Retinal pigment epithelial cell (primary cell): ENCODE measurements around the gene OTULIN.

ENCODE experiments used
- DNase-seq: peaks from one replicate; pipeline ENCODE4 v3.0.0-alpha.2; 2010; ENCODE audit warnings: low read depth
- H3K4me3 ChIP-seq: 2 replicates; pipeline ENCODE4 v1.5.1; 2011; ENCODE audit warnings: mild to moderate bottlenecking, low read length, control low read depth, moderate library complexity
- TF ChIP-seq, protein P1 (sequence below): conservative IDR thresholded peaks from 2 replicates; pipeline ENCODE4 v1.5.1; 2011; ENCODE audit warnings: low read depth, low read length, control low read depth, inconsistent platforms

OTULIN gene

DNA sequence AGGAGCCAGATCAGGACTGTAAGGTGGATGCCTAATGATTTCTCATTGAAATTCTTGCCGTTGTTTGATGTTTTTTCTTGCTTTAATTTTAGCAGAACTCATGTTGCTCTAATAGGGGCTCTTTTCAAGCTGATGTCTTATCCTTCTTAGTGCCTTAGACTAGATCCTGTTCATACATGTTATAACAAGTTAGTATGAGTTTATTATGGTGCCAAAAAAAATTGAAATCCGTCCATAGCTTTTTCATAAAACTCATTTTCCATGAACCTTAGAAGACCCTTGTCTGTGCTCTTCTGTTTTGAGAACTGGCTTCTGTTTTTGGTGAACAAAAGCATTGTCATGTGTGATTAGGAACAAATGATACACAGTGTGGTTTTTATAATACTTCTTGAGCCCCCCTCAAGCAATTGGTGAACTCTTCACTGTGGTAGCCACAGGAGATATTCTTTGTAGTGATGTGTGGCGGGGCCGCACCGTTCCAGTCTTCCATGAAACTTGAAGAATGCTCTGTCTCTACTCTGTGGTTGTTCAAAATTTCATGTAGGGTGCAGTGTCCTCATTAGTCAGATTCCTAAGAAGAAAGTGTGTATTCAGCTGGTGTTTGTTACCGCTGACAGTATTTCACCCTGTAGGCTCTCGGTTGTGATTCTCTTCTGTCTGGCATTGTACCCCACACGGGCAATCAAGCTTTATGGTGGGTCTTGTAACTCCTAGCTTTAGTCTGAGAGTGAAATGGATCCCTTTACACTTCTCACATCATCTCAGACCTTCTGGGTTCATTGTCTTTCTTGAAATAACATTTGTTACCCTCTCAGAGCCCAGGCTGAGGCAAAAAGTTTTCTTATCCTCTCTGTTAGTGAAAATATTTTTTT is 10.7 kb downstream of the OTULIN start:
- TF ChIP-seq, protein P1, sequence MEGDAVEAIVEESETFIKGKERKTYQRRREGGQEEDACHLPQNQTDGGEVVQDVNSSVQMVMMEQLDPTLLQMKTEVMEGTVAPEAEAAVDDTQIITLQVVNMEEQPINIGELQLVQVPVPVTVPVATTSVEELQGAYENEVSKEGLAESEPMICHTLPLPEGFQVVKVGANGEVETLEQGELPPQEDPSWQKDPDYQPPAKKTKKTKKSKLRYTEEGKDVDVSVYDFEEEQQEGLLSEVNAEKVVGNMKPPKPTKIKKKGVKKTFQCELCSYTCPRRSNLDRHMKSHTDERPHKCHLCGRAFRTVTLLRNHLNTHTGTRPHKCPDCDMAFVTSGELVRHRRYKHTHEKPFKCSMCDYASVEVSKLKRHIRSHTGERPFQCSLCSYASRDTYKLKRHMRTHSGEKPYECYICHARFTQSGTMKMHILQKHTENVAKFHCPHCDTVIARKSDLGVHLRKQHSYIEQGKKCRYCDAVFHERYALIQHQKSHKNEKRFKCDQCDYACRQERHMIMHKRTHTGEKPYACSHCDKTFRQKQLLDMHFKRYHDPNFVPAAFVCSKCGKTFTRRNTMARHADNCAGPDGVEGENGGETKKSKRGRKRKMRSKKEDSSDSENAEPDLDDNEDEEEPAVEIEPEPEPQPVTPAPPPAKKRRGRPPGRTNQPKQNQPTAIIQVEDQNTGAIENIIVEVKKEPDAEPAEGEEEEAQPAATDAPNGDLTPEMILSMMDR, result no peak
- DNase-seq, result no peak
- H3K4me3 ChIP-seq, result no peak overlapping the region

DNA sequence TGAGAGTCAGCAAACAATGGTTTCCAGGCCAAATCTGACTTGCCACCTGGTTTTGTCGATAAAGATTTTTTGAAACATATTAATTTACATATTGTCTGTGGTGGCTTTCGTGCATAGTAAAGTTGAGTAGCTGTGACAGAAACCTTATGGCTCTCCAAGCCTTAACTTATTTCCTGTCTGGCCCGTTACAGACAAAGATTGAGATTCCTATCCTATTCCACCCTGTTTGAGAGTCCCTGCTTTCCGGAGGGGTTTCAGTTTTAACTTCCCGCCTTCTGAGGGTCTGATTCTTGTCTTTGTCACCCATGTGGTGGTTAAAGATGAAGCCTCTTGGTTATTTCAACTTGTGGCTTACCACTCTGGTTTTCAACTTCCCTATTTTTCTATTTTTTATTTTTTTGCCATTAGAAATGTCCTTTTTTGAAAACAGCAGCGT is 11.4 kb downstream of the OTULIN start:
- TF ChIP-seq, protein P1, result no peak
- no peak overlapping the region for H3K4me3 ChIP-seq
- DNase-seq, result no peak

DNA sequence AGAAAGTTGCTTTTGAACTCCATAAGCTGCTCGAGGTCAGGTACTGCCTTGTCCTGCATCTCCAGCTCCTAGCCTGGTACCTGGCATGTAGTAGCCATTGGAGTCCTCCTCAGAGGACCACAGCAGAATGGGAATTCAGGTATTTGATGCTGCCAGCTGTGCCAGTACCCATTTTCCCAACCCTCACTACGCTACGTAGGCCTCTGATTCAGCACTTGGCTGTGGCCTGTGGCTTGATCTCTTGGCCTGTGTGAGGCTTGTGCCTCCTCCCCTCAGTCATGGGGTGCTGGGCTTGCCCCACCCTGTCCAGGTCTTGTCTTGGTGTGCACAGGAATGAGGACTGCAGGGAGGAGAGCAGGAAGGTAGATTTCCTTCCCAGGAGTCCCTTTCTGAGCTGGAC is 11.8 kb downstream of the OTULIN start:
- no peak for DNase-seq
- TF ChIP-seq, protein P1, result no peak
- no peak overlapping the region for H3K4me3 ChIP-seq

DNA sequence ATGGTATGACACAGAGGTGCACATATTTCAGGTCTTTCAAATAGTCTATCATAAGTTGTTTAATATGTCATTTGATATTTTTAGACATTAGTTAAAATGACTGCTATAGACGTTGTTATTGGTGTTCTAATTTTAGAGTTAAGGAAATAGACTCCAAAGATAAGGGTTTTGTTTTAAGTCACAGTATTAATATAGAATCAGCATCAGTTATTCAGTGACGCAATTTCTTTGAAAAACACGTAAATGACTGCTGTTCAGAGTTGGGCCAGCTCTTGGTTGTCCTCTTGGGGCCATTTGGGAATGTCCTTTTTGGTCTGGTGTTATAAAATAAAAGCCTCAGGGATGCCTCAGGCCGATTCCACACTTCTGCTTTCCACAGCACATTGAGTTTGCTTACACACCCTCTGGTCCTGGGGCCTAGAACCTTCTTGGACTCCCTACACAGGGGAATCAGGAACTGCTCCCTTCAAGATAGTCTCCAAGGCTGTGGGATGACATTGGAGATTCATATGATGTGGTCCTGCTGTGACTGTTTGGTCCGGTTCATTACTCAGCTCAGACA is 14.3 kb downstream of the OTULIN start:
- TF ChIP-seq, protein P1, result no peak
- no peak overlapping the region for H3K4me3 ChIP-seq
- DNase-seq, result no peak

DNA sequence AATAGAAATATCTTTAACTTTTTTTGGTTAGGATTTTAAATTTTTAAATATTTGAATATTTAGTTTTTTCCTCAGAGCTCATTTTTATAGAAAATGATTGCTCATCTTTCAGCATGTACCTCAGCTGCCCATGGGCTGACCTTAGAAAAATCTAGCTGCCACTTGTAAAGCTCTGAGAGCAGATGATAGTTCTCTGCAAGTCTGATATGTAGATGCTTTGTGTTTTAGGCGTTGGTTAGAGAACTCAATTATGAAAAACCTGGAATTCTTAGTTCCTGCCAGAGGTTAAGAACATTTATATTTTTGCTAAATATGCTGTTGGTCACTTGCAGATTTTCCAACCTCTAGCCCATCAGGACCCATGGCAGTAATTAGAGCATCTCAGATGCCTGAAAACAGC is 15.1 kb downstream of the OTULIN start:
- H3K4me3 ChIP-seq, result no peak overlapping the region
- DNase-seq, result no peak
- TF ChIP-seq, protein P1, result no peak

DNA sequence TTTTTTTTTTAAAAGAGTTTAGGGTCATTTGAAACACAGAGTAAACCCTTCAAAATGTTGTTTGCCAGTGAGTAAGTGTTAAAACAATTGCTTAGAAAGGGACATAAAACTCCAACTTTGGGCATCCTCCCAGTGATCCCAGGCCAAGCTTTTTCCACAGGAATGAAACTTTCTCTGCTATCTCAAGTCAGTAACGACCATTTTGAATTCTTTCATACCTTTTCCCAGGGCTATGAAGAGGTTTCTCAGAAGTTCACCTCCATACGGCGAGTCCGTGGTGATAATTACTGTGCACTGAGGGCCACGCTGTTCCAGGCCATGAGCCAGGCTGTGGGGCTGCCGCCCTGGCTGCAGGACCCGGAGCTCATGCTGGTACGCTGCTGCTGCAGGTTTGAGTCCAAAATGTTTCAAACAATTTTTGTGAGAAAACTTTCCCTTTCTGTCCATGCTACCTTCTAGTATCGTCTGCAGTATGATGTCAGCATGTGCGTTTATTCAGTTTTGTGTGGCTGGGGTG is 16.8 kb downstream of the OTULIN start:
- DNase-seq, result no peak
- TF ChIP-seq, protein P1, result no peak

More for the DNA sequence above, 16.8 kb downstream of the OTULIN start:
- no peak overlapping the region for H3K4me3 ChIP-seq
